AG04450 (cell line): Measurements from ENCODE around the gene PPP1R14C. TPM values are rescaled to one million over a fixed set of nuclear protein-coding genes. Genes with fewer than 3 reads are reported as not detected.

Source experiments
- CTCF ChIA-PET: fragments of 300-600, 350-600 bp; formaldehyde crosslinking; extraction: SDS; loops from one replicate; lab custom pipeline; 2022; ENCODE audit warnings: antibody characterized with exemption, inconsistent platforms; lab: Charles Lee
- POLR2A ChIA-PET: fragments of 350-600 bp; formaldehyde crosslinking; extraction: SDS; loops from one replicate; lab custom pipeline; 2021; ENCODE audit warnings: antibody characterized with exemption, inconsistent platforms; lab: Yijun Ruan, JAX
- DNase-seq: peaks from one replicate; pipeline ENCODE4 v3.0.0-alpha.2; 2011; ENCODE audit warnings: low read depth, low spot score
- H3K27ac ChIP-seq: one replicate; pipeline ENCODE4 v1.5.1; 2012; ENCODE audit warnings: low read depth, low read length, control low read depth
- H3K27me3 ChIP-seq: one replicate; pipeline ENCODE4 v1.6.0; 2012; ENCODE audit warnings: low read length; ENCODE audit not compliant: control insufficient read depth, insufficient read depth
- H3K4me3 ChIP-seq: 2 replicates; pipeline ENCODE4 v1.5.1; 2011; ENCODE audit warnings: mild to moderate bottlenecking, low read depth, low read length, control low read depth
- H3K9me3 ChIP-seq: 2 replicates; pipeline ENCODE4 v1.5.1; 2012; ENCODE audit warnings: low read length; ENCODE audit not compliant: control insufficient read depth, insufficient read depth
- polyA plus RNA-seq: library from polyadenylated mRNA; depleted of rRNA; stranded (reverse); fragments of >200 nt; gene quantifications from 2 replicates; pipeline ENCODE4 v1.2.3, GENCODE V29; 2011
- TF ChIP-seq, protein P1 (sequence below): IDR thresholded peaks from 2 replicates; pipeline ENCODE4 v1.5.1; 2011; ENCODE audit warnings: low read depth, low read length, control low read depth, inconsistent platforms

Gene PPP1R14C
- polyA plus RNA-seq, 1 experiment: not detected

DNA sequence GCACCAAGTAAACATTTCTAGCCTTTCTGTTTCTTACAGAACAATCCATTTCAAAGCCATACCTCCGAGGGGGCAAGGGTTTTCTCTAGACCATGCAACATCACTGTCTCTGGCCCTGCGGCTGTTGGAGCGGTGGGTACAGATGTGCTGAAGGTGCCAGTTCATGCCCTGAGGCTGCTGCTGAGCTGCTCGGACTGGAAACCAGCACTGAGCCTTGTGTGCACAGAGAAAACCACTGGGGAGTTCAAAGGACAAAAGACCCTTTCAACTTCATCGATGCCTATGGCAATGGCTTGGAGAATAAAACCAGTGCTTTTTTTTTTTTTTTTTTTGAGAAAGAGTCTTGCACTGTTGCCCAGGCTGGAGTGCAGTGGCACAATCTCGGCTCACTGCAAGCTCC lies 132.6 kb downstream of the PPP1R14C start:
- no peak overlapping the region for H3K4me3 ChIP-seq
- no peak overlapping the region for H3K27ac ChIP-seq
- peaks cover 5% of the 10 kb centered on the region for H3K27me3 ChIP-seq
- no peak for DNase-seq
- TF ChIP-seq, protein P1, sequence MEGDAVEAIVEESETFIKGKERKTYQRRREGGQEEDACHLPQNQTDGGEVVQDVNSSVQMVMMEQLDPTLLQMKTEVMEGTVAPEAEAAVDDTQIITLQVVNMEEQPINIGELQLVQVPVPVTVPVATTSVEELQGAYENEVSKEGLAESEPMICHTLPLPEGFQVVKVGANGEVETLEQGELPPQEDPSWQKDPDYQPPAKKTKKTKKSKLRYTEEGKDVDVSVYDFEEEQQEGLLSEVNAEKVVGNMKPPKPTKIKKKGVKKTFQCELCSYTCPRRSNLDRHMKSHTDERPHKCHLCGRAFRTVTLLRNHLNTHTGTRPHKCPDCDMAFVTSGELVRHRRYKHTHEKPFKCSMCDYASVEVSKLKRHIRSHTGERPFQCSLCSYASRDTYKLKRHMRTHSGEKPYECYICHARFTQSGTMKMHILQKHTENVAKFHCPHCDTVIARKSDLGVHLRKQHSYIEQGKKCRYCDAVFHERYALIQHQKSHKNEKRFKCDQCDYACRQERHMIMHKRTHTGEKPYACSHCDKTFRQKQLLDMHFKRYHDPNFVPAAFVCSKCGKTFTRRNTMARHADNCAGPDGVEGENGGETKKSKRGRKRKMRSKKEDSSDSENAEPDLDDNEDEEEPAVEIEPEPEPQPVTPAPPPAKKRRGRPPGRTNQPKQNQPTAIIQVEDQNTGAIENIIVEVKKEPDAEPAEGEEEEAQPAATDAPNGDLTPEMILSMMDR: no peak
- POLR2A ChIA-PET: no interaction called here
- no peaks in the 10 kb centered on the region for H3K9me3 ChIP-seq
- CTCF ChIA-PET: no interaction called here

DNA sequence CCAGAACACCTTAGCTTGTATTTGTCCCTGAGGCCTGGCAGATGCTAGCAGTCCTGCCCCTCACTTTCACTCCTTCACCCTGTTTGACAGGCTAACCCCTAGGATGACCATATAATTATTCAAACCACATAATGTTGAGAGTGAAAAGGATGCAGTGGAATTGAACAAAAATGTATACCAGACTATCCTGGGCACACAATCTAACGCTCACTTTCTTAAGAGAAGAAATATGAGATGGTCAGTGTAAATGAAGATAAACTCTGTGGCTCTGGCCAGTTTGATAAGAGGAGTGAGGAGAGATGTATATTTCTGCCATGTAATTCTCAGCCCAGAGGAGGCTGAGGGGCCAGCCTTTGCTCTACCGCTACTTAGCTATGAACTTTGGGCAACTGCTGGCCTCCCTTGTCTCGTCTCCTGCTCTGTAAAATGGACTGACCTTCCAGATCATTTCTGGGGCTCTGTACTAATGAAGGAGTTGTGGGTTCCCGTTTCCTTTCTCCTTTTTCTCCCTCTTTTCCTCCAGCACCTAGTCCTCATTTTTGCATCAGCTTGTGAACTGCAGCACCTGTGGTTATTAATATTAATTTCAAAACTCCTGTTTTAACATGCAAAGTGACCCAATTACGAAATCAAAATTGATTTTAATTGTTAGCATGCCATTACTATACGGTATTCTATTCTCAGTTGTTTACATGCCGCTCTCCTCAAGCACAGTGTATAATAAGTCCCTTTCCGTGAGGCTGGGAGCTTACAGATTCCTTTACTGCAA lies 133.5 kb downstream of the PPP1R14C start:
- ChIA-PET POLR2A (interaction anchor here (1.5 kb wide), 1 partner anchor 9 kb away, joined by 4 read pairs; no protein-coding TSS in a partner anchor), CTCF (no interaction called here)
- TF ChIP-seq, protein P1: no peak
- Histone ChIP-seq H3K27ac (no peak overlapping the region), H3K9me3 (no peaks in the 10 kb centered on the region; the same call in 1 of the 2 replicates), H3K4me3 (no peak overlapping the region), H3K27me3 (peaks cover 5% of the 10 kb centered on the region)
- DNase-seq: no peak

DNA sequence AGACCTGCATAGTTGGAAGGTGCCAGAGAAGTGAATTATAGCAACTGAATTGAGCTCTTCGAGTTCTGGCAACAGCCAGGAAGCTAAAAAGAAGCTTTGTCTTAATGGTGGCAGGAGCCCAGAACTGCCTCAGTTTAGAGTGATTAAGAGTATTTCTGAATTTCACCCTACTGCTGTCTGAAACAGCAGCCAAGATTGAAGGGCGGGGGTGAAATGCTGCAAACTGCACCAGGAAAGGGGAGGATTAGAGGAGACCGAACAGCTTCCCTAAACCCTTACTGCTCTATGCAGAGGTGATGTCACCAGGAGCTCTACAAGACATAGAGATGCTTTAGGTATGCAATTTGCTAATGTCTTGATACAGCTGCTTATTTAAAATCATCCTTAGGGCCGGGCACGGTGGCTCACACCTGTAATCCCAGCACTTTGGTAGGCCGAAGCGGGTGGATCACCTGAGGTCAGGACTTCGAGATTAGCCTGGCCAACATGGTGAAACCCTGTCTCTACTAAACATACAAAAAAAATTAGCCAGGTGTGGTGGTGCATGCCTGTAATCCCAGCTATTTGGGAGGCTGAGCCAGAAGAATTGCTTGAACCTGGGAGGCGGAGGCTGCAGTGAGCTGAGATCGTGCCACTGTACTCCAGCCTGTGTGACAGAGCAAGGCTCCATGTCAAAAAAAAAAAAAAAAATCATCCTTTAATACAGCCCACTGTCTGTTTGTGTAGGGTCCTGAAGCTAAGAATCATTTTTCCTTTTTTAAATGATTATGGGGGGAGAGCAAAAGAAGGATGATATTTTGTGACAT lies 134.3 kb downstream of the PPP1R14C start:
- Histone ChIP-seq H3K27me3 (peaks cover 5% of the 10 kb centered on the region), H3K27ac (no peak overlapping the region), H3K4me3 (no peak overlapping the region), H3K9me3 (no peaks in the 10 kb centered on the region; the same call in 1 of the 2 replicates)
- TF ChIP-seq, protein P1: no peak
- ChIA-PET CTCF (interaction anchor here (0.7 kb wide), 1 partner anchor 197 kb away, joined by 3 read pairs; no protein-coding TSS in a partner anchor), POLR2A (interaction anchor here (0.7 to 1.5 kb wide), 2 partner anchors 9 to 64 kb away, joined by 3 to 4 read pairs; no protein-coding TSS in a partner anchor)
- DNase-seq: no peak

DNA sequence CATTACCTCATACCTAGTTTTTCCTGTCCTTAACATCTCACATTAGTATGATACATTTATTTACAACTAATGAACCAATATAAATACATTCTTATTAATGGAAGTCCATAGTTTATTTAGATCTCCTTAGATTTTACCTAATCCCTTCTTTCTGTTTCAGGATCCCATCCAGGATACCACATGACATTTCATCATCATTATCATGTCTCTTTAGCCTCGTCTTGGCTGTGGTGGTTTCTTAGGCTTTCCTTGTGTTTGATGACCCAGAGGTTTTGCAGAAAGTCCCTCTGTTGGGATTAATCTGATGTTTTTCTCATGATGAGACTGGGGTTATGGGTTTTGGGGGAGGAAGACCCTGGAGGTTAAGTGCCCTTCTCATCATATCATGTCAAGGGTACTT lies 136.7 kb downstream of the PPP1R14C start:
- DNase-seq: no peak
- H3K27ac ChIP-seq: no peak overlapping the region
- no peaks in the 10 kb centered on the region; the same call in 1 of the 2 replicates for H3K9me3 ChIP-seq
- no peak overlapping the region for H3K4me3 ChIP-seq
- POLR2A ChIA-PET: no interaction called here
- TF ChIP-seq, protein P1: no peak
- H3K27me3 ChIP-seq: peaks cover 2% of the 10 kb centered on the region
- CTCF ChIA-PET: no interaction called here

DNA sequence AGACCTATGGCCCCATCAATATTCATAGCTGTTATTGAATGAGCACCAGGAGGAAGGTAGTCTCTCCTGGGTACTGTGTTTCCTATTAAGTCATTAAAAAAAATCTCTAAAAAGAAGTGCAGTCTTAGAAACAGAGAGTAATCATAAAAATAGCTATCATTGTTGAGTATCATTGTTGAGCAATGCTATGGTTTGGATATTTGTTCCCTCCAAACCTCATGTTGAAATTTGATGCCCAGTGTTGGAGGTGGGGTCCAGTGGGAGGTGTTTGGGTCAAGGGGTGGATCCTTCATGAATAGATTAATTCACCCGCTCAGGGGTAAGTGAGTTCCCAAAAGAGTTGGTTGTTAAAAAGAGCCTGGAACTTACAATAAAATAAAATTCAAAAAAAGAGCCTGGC lies 137.9 kb downstream of the PPP1R14C start:
- ChIA-PET POLR2A (no interaction called here), CTCF (interaction anchor here (0.6 to 1.5 kb wide), 2 partner anchors 114 to 158 kb away, joined by 3 to 4 read pairs; no protein-coding TSS in a partner anchor)
- no peak overlapping the region for H3K27ac ChIP-seq
- TF ChIP-seq, protein P1: no peak
- DNase-seq: no peak
- H3K9me3 ChIP-seq: no peaks in the 10 kb centered on the region; the same call in 1 of the 2 replicates
- H3K4me3 ChIP-seq: no peak overlapping the region
- peaks cover 2% of the 10 kb centered on the region for H3K27me3 ChIP-seq
